Stimulated activated CD8-positive, alpha-beta memory T cell treated with anti-CD3 and anti-CD28 coated beads, Interleukin-4, amount 100 ng/mL, for 4 hours (primary cell): ENCODE data around the gene PIP5K1C.
"Not testable (repeated sequence)": the region's sequence is repeated elsewhere in the genome, so short reads cannot be mapped to it uniquely, and the experiment has no call there.

Experiments used
- DNase-seq, 2 donors: peaks; one replicate each; pipeline ENCODE4 v3.0.0-alpha.2; 2020; ENCODE audit warnings: low read depth in 2 of 2, low spot score in 1 of 2

PIP5K1C gene

GRCh38 chr19:3648037-3648905 is 52.0 kb downstream of the PIP5K1C start:
- DNase-seq = no peak

GRCh38 chr19:3647102-3647501 is 53.2 kb downstream of the PIP5K1C start:
- DNase-seq = not testable (repeated sequence)

- DNase-seq = no peak
These were observed 53.8 kb downstream of the PIP5K1C start for GRCh38 chr19:3646336-3647092.

GRCh38 chr19:3645726-3646125 is 54.5 kb downstream of the PIP5K1C start:
- no peak for DNase-seq

- no peak for DNase-seq
These were observed 55.2 kb downstream of the PIP5K1C start for GRCh38 chr19:3645067-3645396.

- no peak for DNase-seq
These were observed 55.8 kb downstream of the PIP5K1C start for GRCh38 chr19:3644351-3645066.

GRCh38 chr19:3643674-3644313 is 56.5 kb downstream of the PIP5K1C start:
- DNase-seq = no peak

- no peak for DNase-seq
These were observed 57.1 kb downstream of the PIP5K1C start for GRCh38 chr19:3642987-3643673.

GRCh38 chr19:3642296-3642695 is 58.0 kb downstream of the PIP5K1C start:
- no peak for DNase-seq

- no peak for DNase-seq
These were observed 58.6 kb downstream of the PIP5K1C start for GRCh38 chr19:3641515-3642269.

- DNase-seq = no peak
These were observed 60.8 kb downstream of the PIP5K1C start for GRCh38 chr19:3639479-3639878.

GRCh38 chr19:3638208-3639193 is 61.8 kb downstream of the PIP5K1C start:
- DNase-seq = no peak

- DNase-seq = no peak
These were observed 62.6 kb downstream of the PIP5K1C start for GRCh38 chr19:3637621-3638020.

GRCh38 chr19:3636962-3637361 is 63.3 kb downstream of the PIP5K1C start:
- DNase-seq = no peak

GRCh38 chr19:3636506-3636905 is 63.8 kb downstream of the PIP5K1C start:
- DNase-seq = no peak

- no peak for DNase-seq
These were observed 65.7 kb downstream of the PIP5K1C start for GRCh38 chr19:3634496-3635045.

GRCh38 chr19:3633559-3633988 is 66.7 kb downstream of the PIP5K1C start:
- no peak for DNase-seq

GRCh38 chr19:3632739-3633558 is 67.3 kb downstream of the PIP5K1C start:
- DNase-seq = no peak
